HepG2 (cell line): ENCODE measurements around the gene CFL1. TPM values are rescaled to one million over a fixed set of nuclear protein-coding genes. Genes with fewer than 3 reads are reported as not detected.
A peak's percentile ranks its signal among the peaks of the same experiment; 100 is the strongest.

Source experiments
- BRCA1 ChIP-seq: sonication (generic); formaldehyde crosslinking; IDR thresholded peaks from 2 replicates; pipeline ENCODE4 v1.4.0; 2020; ENCODE audit warnings: missing genetic modification reagents
- ELF1 ChIP-seq: sonication (generic); formaldehyde crosslinking; IDR thresholded peaks from 2 replicates; pipeline ENCODE4 v1.4.0; 2020; ENCODE audit warnings: missing genetic modification reagents
- FOXA1 ChIP-seq, 2 experiments: fragments of 450-650 bp in 1 of 2; sonication (generic) in 1 of 2; formaldehyde crosslinking in 1 of 2; IDR thresholded peaks; 2 replicates each; pipeline versions ENCODE4 v1.4.0 to v1.6.1; 2016 to 2020; ENCODE audit warnings: missing genetic modification reagents in 1 of 2
- KAT7 ChIP-seq: IDR thresholded peaks from 2 replicates; pipeline ENCODE4 v1.6.1; 2018; ENCODE audit warnings: borderline replicate concordance, missing compliant biosample characterization
- KDM3A ChIP-seq: IDR thresholded peaks from 2 replicates; pipeline ENCODE4 v1.6.1; 2018; ENCODE audit warnings: low read depth, missing compliant biosample characterization
- KDM5A ChIP-seq: fragments of 200-600 bp; sonication (generic); IDR thresholded peaks from 2 replicates; pipeline ENCODE4 v1.7.0; 2018; ENCODE audit warnings: antibody characterized with exemption, mild to moderate bottlenecking, low read length, borderline replicate concordance
- POLR2G ChIP-seq: fragments of 200-400 bp; formaldehyde crosslinking; IDR thresholded peaks from 2 replicates; pipeline ENCODE4 v1.6.1; 2018; ENCODE audit warnings: mild to moderate bottlenecking, low read depth, low read length, moderate library complexity
- STAG1 ChIP-seq: sonication (generic); formaldehyde crosslinking; IDR thresholded peaks from 2 replicates; pipeline ENCODE4 v1.4.0; 2020; ENCODE audit warnings: missing genetic modification reagents
- TBP ChIP-seq: sonication (generic); formaldehyde crosslinking; IDR thresholded peaks from 2 replicates; pipeline ENCODE4 v1.5.0; 2020; ENCODE audit warnings: missing genetic modification reagents
- TGIF2 ChIP-seq: IDR thresholded peaks from 2 replicates; pipeline ENCODE4 v1.6.1; 2016; ENCODE audit warnings: control low read depth, missing compliant biosample characterization
- YEATS2 ChIP-seq: sonication (generic); formaldehyde crosslinking; IDR thresholded peaks from 2 replicates; pipeline ENCODE4 v1.4.0; 2020; ENCODE audit warnings: missing genetic modification reagents, borderline replicate concordance
- ZBED4 ChIP-seq: sonication (generic); formaldehyde crosslinking; IDR thresholded peaks from 2 replicates; pipeline ENCODE4 v1.4.0; 2020; ENCODE audit warnings: missing genetic modification reagents, borderline replicate concordance
- ZC3H4 ChIP-seq: sonication (generic); formaldehyde crosslinking; IDR thresholded peaks from 2 replicates; pipeline ENCODE4 v1.4.0; 2020; ENCODE audit warnings: missing genetic modification reagents, borderline replicate concordance
- ZFY ChIP-seq: sonication (generic); formaldehyde crosslinking; IDR thresholded peaks from 2 replicates; pipeline ENCODE4 v1.4.0; 2020; ENCODE audit warnings: missing genetic modification reagents
- ZNF274 ChIP-seq: sonication (generic); formaldehyde crosslinking; IDR thresholded peaks from 2 replicates; pipeline ENCODE4 v1.5.1; 2020; ENCODE audit warnings: mild to moderate bottlenecking, missing genetic modification reagents
- ZNF570 ChIP-seq: sonication (generic); formaldehyde crosslinking; IDR thresholded peaks from 2 replicates; pipeline ENCODE4 v1.4.0; 2020; ENCODE audit warnings: mild to moderate bottlenecking, missing genetic modification reagents, borderline replicate concordance
- polyA plus RNA-seq, 8 experiments: library from polyadenylated mRNA; depleted of rRNA in 3 of 8; stranded (reverse) in 7 of 8; unstranded in 1 of 8; fragments of >200 nt; fragmentation: Illumina TruSeq in 4 of 8; extraction: Trizol in 4 of 8; gene quantifications; 2 replicates each; pipeline versions ENCODE4 v1.2.1 to v1.2.3, GENCODE V29; 2011 to 2016; ENCODE audit warnings: low read depth in 4 of 8, missing spikeins in 1 of 8, mixed read lengths in 1 of 8; ENCODE audit not compliant: insufficient read depth in 1 of 8
- total RNA-seq, 5 experiments: library from RNA; depleted of rRNA; stranded (reverse); fragments of >200 nt; fragmentation: Illumina TruSeq; extraction: Trizol; gene quantifications; 2 replicates each; pipeline ENCODE4 v1.2.3, GENCODE V29; 2016; ENCODE audit warnings: low read depth in 1 of 5
- TF ChIP-seq, protein P1 (sequence below), 2 experiments: sonication (generic) in 1 of 2; formaldehyde crosslinking in 1 of 2; IDR thresholded peaks; 2 replicates each; pipeline versions ENCODE4 v1.5.1 to v1.6.1; 2011 to 2020; ENCODE audit warnings: borderline replicate concordance in 1 of 2, low read depth in 1 of 2, low read length in 1 of 2, mild to moderate bottlenecking in 1 of 2, missing genetic modification reagents in 1 of 2, moderate library complexity in 1 of 2
- TF ChIP-seq, protein P2 (sequence below): sonication (generic); formaldehyde crosslinking; IDR thresholded peaks from 2 replicates; pipeline ENCODE4 v1.8.1; 2023; ENCODE audit warnings: mild to moderate bottlenecking, inconsistent platforms, moderate library complexity, missing genetic modification reagents, borderline replicate concordance
- TF ChIP-seq, protein P3 (sequence below): sonication (generic); formaldehyde crosslinking; IDR thresholded peaks from 2 replicates; pipeline ENCODE4 v1.5.1; 2020; ENCODE audit warnings: mild to moderate bottlenecking, moderate library complexity, missing genetic modification reagents

The CFL1 gene
- total and polyA plus RNA-seq, 2 of the 13 experiments (the other 11 are each of a cell fraction or from before 2014, with no cell fraction given), result 379 to 383 TPM

- TF ChIP-seq, protein P1, sequence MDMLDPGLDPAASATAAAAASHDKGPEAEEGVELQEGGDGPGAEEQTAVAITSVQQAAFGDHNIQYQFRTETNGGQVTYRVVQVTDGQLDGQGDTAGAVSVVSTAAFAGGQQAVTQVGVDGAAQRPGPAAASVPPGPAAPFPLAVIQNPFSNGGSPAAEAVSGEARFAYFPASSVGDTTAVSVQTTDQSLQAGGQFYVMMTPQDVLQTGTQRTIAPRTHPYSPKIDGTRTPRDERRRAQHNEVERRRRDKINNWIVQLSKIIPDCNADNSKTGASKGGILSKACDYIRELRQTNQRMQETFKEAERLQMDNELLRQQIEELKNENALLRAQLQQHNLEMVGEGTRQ (IDR thresholded peaks at IDR 0.05; ENCODE audit: low read depth, low read length), result peak; percentile 70
- TF ChIP-seq, protein P1 (CRISPR knock-in tag; IDR thresholded peaks at IDR 0.05; ENCODE audit: borderline replicate concordance), result peak; percentile 93; the same call in 1 of the 2 replicates
- 0 out of 2 replicates have a peak, but pooled peaks have one; percentile 9 for TF ChIP-seq ZNF570 (CRISPR knock-in tag)
- TF ChIP-seq, protein P2, sequence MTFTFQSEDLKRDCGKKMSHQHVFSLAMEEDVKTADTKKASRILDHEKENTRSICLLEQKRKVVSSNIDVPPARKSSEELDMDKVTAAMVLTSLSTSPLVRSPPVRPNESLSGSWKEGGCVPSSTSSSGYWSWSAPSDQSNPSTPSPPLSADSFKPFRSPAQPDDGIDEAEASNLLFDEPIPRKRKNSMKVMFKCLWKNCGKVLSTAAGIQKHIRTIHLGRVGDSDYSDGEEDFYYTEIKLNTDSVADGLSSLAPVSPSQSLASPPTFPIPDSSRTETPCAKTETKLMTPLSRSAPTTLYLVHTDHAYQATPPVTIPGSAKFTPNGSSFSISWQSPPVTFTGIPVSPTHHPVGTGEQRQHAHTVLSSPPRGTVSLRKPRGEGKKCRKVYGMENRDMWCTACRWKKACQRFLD (CRISPR knock-in tag), result no peak
- TF ChIP-seq TBP (CRISPR knock-in tag), result no peak
- 0 out of 2 replicates have a peak, but pooled peaks have one; percentile 50 for TF ChIP-seq ZC3H4
- TF ChIP-seq, protein P3, sequence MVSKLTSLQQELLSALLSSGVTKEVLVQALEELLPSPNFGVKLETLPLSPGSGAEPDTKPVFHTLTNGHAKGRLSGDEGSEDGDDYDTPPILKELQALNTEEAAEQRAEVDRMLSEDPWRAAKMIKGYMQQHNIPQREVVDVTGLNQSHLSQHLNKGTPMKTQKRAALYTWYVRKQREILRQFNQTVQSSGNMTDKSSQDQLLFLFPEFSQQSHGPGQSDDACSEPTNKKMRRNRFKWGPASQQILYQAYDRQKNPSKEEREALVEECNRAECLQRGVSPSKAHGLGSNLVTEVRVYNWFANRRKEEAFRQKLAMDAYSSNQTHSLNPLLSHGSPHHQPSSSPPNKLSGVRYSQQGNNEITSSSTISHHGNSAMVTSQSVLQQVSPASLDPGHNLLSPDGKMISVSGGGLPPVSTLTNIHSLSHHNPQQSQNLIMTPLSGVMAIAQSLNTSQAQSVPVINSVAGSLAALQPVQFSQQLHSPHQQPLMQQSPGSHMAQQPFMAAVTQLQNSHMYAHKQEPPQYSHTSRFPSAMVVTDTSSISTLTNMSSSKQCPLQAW (CRISPR knock-in tag), result peak; percentile 32; the same call in 1 of the 2 replicates
- TF ChIP-seq FOXA1 (IDR thresholded peaks at IDR 0.05), result no peak
- no peak for TF ChIP-seq FOXA1 (CRISPR knock-in tag; IDR thresholded peaks at IDR 0.05)
- TF ChIP-seq POLR2G, result peak; percentile 55; the same call in 1 of the 2 replicates
- TF ChIP-seq YEATS2 (CRISPR knock-in tag), result peak; percentile 26
- TF ChIP-seq ELF1 (CRISPR knock-in tag), result peak; percentile 79
- TF ChIP-seq ZBED4 (CRISPR knock-in tag), result peak; percentile 83; the same call in 1 of the 2 replicates
- TF ChIP-seq KDM3A, result peak; percentile 25; the same call in 1 of the 2 replicates
- TF ChIP-seq TGIF2 (CRISPR knock-in tag), result peak; percentile 25; the same call in 1 of the 2 replicates
- peak; percentile 25; the same call in 1 of the 2 replicates for TF ChIP-seq BRCA1 (CRISPR knock-in tag)
- TF ChIP-seq STAG1 (CRISPR knock-in tag), result 0 out of 2 replicates have a peak, but pooled peaks have one; percentile 1
- peak; percentile 65; the same call in 1 of the 2 replicates for TF ChIP-seq ZNF274
- peak; percentile 79; the same call in 1 of the 2 replicates for TF ChIP-seq KDM5A
- peak; percentile 85 for TF ChIP-seq ZFY
- peak; percentile 71; the same call in 1 of the 2 replicates for TF ChIP-seq KAT7
These were observed 1.1 kb downstream of the CFL1 start (continued) for GRCh38 chr11:65856689-65857499.
